Measurements from ENCODE around the gene PCGF3.

Gene PCGF3

GRCh38 chr4:776743-777441, 71.3 kb downstream of the PCGF3 start:
- ChIA-PET CTCF (interaction anchor here (0.6 kb wide), 1 partner anchor 372 kb away, joined by 6 read pairs; no protein-coding TSS in a partner anchor), POLR2A (no interaction called here)
- Histone ChIP-seq H3K36me3 (ENCODE audit: control insufficient read depth in 2 of 2, insufficient read depth in 1 of 2, low read length in 2 of 2) (peaks cover 22 to 74% of the 10 kb centered on the region in 2 experiments; a peak in 2 of 3 replicates), H3K4me3 (ENCODE audit: low read depth, low read length) (no peak overlapping the region), H3K4me1 (ENCODE audit: control insufficient read depth, insufficient read depth, low read length) (no peaks in the 10 kb centered on the region), H3K9me3 (ENCODE audit: control insufficient read depth, insufficient read depth, low read depth, low read length) (no peaks in the 10 kb centered on the region), H3K27ac (ENCODE audit: extremely low read depth, low read depth, low read length) (no peak overlapping the region)
- TF ChIP-seq ZNF146 (tag by site-specific recombination; IDR thresholded peaks at IDR 0.05) (peak; percentile 58; the same call in 1 of the 2 replicates), ZNF776 (tag by site-specific recombination; IDR thresholded peaks at IDR 0.05; ENCODE audit: borderline replicate concordance) (no peak)

DNA sequence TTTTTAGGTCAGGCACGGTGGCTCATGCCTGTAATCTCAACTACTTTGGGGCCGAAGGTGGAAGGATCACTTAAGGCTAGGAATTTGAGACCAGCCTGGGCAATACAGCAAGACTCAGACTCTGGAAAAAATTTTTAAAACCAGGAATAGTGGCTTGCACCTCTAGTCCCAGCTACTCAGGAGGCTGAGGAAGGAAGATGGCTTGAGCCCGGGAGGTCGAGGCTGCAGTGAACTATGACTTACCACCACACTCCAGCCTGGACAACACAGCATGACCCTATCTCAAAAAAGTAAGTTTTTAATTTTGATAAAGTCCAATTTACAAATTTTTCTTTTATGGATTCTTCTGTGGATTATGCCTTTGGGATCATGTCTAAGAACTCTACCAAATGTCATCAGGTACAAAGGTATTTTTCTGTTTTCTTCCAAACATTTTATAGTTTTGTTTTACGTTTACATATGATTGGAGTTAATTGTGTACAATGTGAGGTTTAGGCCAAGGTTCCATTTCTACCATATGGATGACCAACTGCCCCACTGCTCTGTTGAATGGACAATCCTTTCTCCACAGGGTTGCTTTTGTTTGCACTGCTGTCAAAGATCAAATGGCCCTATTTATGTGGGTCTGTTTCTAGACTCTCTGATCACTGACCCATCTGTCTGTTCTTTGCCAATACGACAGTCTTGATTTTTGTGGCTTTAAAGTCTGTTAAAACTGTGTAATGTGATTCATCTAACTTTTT, 72.1 kb downstream of the PCGF3 start:
- Histone ChIP-seq H3K27ac (ENCODE audit: extremely low read depth, low read depth, low read length) (no peak overlapping the region), H3K36me3 (ENCODE audit: control insufficient read depth in 2 of 2, insufficient read depth in 1 of 2, low read length in 2 of 2) (peaks cover 22 to 71% of the 10 kb centered on the region in 2 experiments; a peak in 2 of 3 replicates), H3K4me3 (ENCODE audit: low read depth, low read length) (no peak overlapping the region), H3K4me1 (ENCODE audit: control insufficient read depth, insufficient read depth, low read length) (no peaks in the 10 kb centered on the region), H3K9me3 (ENCODE audit: control insufficient read depth, insufficient read depth, low read depth, low read length) (no peaks in the 10 kb centered on the region)
- ChIA-PET CTCF (no interaction called here), POLR2A (no interaction called here)
- TF ChIP-seq ZNF121 (tag by site-specific recombination; IDR thresholded peaks at IDR 0.05) = peak; percentile 91
- no peak for TF ChIP-seq REST (tag by site-specific recombination; IDR thresholded peaks at IDR 0.05)

DNA sequence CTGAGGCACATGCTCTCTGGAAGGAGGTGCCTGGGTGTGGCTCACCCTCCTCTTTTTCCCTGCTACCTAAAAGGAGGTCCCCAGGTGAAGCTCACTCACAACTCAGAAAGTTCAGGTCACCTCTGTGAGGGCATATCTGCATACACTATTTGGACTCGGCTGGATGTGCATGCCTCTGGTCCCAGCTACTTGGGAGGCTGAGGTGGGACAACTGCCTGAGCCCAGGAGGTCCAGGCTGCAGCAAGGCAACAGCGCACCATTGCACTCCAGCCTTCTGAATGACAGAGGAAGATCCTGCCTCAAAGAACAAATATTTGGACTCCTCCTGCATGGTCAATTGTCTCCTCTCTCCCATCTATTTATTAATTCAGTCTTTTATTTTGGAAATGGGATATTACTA, 73.9 kb downstream of the PCGF3 start:
- no peaks in the 10 kb centered on the region for H3K9me3 ChIP-seq (ENCODE audit: control insufficient read depth, insufficient read depth, low read depth, low read length)
- POLR2A ChIA-PET = no interaction called here
- no peak overlapping the region for H3K4me3 ChIP-seq (ENCODE audit: low read depth, low read length)
- H3K27ac ChIP-seq (ENCODE audit: extremely low read depth, low read depth, low read length) = no peak overlapping the region
- CTCF ChIA-PET = no interaction called here
- peaks cover 22 to 59% of the 10 kb centered on the region in 2 experiments; a peak in 2 of 3 replicates for H3K36me3 ChIP-seq (ENCODE audit: control insufficient read depth in 2 of 2, insufficient read depth in 1 of 2, low read length in 2 of 2)
- no peaks in the 10 kb centered on the region for H3K4me1 ChIP-seq (ENCODE audit: control insufficient read depth, insufficient read depth, low read length)
- TF ChIP-seq SP7 (tag by site-specific recombination; IDR thresholded peaks at IDR 0.05) (no peak), ZBTB49 (tag by site-specific recombination; IDR thresholded peaks at IDR 0.05; ENCODE audit: low read depth) (no peak), BCL11A (tag by site-specific recombination; IDR thresholded peaks at IDR 0.05; ENCODE audit: low read depth) (no peak), IKZF3 (tag by site-specific recombination; IDR thresholded peaks at IDR 0.05) (no peak), ZNF529 (tag by site-specific recombination; IDR thresholded peaks at IDR 0.05; ENCODE audit: insufficient replicate concordance) (no peak), PRDM2 (tag by site-specific recombination; IDR thresholded peaks at IDR 0.05; ENCODE audit: borderline replicate concordance) (no peak), ZNF248 (tag by site-specific recombination; IDR thresholded peaks at IDR 0.05) (no peak), ZNF221 (tag by site-specific recombination; IDR thresholded peaks at IDR 0.05; ENCODE audit: borderline replicate concordance) (no peak)
- TF ChIP-seq, protein P1, sequence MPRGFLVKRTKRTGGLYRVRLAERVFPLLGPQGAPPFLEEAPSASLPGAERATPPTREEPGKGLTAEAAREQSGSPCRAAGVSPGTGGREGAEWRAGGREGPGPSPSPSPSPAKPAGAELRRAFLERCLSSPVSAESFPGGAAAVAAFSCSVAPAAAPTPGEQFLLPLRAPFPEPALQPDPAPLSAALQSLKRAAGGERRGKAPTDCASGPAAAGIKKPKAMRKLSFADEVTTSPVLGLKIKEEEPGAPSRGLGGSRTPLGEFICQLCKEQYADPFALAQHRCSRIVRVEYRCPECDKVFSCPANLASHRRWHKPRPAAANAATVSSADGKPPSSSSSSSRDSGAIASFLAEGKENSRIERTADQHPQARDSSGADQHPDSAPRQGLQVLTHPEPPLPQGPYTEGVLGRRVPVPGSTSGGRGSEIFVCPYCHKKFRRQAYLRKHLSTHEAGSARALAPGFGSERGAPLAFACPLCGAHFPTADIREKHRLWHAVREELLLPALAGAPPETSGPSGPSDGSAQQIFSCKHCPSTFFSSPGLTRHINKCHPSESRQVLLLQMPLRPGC (tag by site-specific recombination; IDR thresholded peaks at IDR 0.05) = no peak
